ENCODE measurements around the gene IGSF9B.

IGSF9B gene

DNA sequence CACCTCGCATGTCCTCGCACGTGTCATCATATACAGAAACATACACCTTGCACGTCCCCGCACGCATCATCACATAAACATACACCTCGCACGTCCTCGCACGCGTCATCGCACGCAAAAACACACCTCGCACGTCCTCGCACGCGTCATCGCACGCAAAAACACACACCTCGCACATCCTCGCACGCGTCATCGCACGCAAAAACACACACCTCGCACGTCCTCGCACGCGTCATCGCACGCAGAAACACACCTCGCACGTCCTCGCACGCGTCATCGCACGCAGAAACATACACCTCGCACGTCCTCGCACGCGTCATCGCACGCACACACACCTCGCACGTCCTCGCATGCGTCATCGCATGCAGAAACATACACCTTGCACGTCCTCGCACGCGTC lies 16.7 kb downstream of the IGSF9B start:
- no peaks in the 10 kb centered on the region for H3K9me3 ChIP-seq (ENCODE audit: control insufficient read depth, low read length)
- H3K27me3 ChIP-seq (ENCODE audit: control insufficient read depth, insufficient read depth, low read length): no peaks in the 10 kb centered on the region
- H2AFZ ChIP-seq: no peak overlapping the region
- H3K79me2 ChIP-seq: no peaks in the 10 kb centered on the region
- no peaks in the 10 kb centered on the region for H3K36me3 ChIP-seq (ENCODE audit: control insufficient read depth, insufficient read depth, low read length)
- H3K4me2 ChIP-seq (ENCODE audit: low read length): no peak overlapping the region
- no peak overlapping the region for H3K27ac ChIP-seq
- H3K4me1 ChIP-seq: peaks cover 9% of the 10 kb centered on the region
- H3K4me3 ChIP-seq (ENCODE audit: low read depth, low read length): no peak overlapping the region
- TF ChIP-seq, protein P1, sequence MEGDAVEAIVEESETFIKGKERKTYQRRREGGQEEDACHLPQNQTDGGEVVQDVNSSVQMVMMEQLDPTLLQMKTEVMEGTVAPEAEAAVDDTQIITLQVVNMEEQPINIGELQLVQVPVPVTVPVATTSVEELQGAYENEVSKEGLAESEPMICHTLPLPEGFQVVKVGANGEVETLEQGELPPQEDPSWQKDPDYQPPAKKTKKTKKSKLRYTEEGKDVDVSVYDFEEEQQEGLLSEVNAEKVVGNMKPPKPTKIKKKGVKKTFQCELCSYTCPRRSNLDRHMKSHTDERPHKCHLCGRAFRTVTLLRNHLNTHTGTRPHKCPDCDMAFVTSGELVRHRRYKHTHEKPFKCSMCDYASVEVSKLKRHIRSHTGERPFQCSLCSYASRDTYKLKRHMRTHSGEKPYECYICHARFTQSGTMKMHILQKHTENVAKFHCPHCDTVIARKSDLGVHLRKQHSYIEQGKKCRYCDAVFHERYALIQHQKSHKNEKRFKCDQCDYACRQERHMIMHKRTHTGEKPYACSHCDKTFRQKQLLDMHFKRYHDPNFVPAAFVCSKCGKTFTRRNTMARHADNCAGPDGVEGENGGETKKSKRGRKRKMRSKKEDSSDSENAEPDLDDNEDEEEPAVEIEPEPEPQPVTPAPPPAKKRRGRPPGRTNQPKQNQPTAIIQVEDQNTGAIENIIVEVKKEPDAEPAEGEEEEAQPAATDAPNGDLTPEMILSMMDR (IDR thresholded peaks at IDR 0.05): no peak
- H3K9ac ChIP-seq: no peak overlapping the region

DNA sequence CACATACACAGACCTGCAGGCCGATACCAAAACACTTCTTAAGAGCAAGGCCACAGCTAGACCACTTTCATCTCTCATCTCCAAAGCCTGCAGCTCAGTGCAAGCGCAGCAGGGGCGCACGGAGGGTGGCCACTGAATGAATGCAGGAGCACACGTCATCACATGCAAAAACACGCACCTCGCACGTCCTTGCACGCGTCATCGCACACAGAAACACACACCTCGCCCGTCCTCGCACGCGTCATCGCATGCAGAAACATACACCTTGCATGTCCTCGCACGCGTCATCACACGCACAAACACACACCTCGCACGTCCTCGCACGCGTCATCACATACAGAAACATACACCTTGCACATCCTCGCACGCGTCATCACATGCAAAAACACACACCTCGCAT lies 17.2 kb downstream of the IGSF9B start:
- Histone ChIP-seq H3K27ac (no peak overlapping the region), H3K9me3 (ENCODE audit: control insufficient read depth, low read length) (no peaks in the 10 kb centered on the region), H3K4me1 (peaks cover 9% of the 10 kb centered on the region), H3K4me2 (ENCODE audit: low read length) (no peak overlapping the region), H3K4me3 (ENCODE audit: low read depth, low read length) (no peak overlapping the region), H3K79me2 (no peaks in the 10 kb centered on the region), H3K27me3 (ENCODE audit: control insufficient read depth, insufficient read depth, low read length) (no peaks in the 10 kb centered on the region), H2AFZ (no peak overlapping the region), H3K36me3 (ENCODE audit: control insufficient read depth, insufficient read depth, low read length) (no peaks in the 10 kb centered on the region), H3K9ac (no peak overlapping the region)
- TF ChIP-seq, protein P1 (IDR thresholded peaks at IDR 0.05): no peak

DNA sequence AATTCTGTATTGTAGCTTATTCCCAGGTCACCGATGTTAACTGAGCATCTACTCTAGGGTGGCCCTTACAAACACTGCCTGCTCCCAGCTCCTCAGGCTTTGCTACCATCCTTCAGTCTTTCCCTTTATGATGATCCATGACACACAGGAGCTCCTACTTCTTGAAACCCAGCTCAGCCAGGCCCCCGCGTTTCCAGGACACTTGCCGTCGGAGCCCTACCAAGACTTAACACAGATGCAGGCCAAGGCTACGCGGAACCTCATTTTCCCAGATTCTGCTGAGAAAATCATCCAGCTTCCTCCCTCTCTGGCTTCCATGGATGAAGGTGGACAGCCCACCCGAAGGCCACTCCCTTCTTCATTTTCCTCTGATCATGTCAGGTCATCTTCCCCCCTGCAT lies 18.6 kb downstream of the IGSF9B start:
- Histone ChIP-seq H2AFZ (no peak overlapping the region), H3K36me3 (ENCODE audit: control insufficient read depth, insufficient read depth, low read length) (no peaks in the 10 kb centered on the region), H3K4me1 (peaks cover 9% of the 10 kb centered on the region), H3K4me3 (ENCODE audit: low read depth, low read length) (no peak overlapping the region), H3K9me3 (ENCODE audit: control insufficient read depth, low read length) (no peaks in the 10 kb centered on the region), H3K79me2 (no peaks in the 10 kb centered on the region), H3K4me2 (ENCODE audit: low read length) (no peak overlapping the region), H3K27me3 (ENCODE audit: control insufficient read depth, insufficient read depth, low read length) (no peaks in the 10 kb centered on the region), H3K27ac (no peak overlapping the region), H3K9ac (no peak overlapping the region)
- TF ChIP-seq, protein P1 (IDR thresholded peaks at IDR 0.05): no peak

DNA sequence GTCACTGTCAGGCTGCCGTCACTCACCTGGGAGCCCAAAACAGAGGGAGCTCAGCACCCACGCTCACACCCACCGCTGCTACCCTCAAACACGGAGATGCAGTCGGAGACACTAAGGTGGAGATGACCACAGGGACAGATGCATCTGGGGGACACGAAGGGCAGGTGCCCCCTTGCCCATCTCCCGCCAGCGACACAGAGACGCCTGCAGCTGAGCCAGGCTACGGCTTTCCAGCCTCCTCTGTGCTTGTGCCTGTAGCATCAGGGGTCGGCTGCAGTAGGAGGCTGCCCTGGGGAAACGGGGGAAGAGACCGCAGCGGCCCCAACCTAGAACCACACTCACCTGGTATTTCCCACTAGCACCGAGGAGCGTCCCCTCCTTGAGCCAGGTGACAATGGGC lies 19.3 kb downstream of the IGSF9B start:
- TF ChIP-seq, protein P1 (IDR thresholded peaks at IDR 0.05): no peak
- Histone ChIP-seq H3K9ac (no peak overlapping the region), H3K9me3 (ENCODE audit: control insufficient read depth, low read length) (no peaks in the 10 kb centered on the region), H2AFZ (no peak overlapping the region), H3K4me2 (ENCODE audit: low read length) (no peak overlapping the region), H3K27me3 (ENCODE audit: control insufficient read depth, insufficient read depth, low read length) (no peaks in the 10 kb centered on the region), H3K4me1 (peaks cover 9% of the 10 kb centered on the region), H3K27ac (peak overlapping the region; percentile 66), H3K79me2 (no peaks in the 10 kb centered on the region), H3K4me3 (ENCODE audit: low read depth, low read length) (no peak overlapping the region), H3K36me3 (ENCODE audit: control insufficient read depth, insufficient read depth, low read length) (no peaks in the 10 kb centered on the region)

DNA sequence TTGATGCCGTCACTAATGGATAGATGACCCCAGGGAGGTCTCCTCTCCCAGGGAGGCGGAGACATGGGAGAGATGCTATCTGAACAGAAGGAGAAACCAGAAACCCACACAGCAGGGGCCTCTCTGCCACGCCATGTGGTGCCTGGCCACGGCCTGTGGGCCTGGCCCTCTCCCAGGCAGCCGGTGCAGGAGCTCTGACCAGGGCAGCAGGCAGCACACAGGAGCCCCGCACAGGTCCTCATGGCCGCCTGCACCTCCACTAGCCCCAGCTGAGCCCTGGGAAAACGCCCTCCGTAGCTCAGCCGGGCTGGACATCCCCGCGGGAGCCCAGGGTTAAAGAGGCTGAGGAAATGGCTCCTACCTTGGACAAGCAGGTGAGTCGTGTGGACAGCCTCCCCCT lies 19.8 kb downstream of the IGSF9B start:
- Histone ChIP-seq H2AFZ (no peak overlapping the region), H3K9ac (no peak overlapping the region), H3K4me3 (ENCODE audit: low read depth, low read length) (no peak overlapping the region), H3K27me3 (ENCODE audit: control insufficient read depth, insufficient read depth, low read length) (no peaks in the 10 kb centered on the region), H3K27ac (peak overlapping the region; percentile 66), H3K36me3 (ENCODE audit: control insufficient read depth, insufficient read depth, low read length) (no peaks in the 10 kb centered on the region), H3K4me2 (ENCODE audit: low read length) (no peak overlapping the region), H3K79me2 (no peaks in the 10 kb centered on the region), H3K4me1 (peaks cover 9% of the 10 kb centered on the region), H3K9me3 (ENCODE audit: control insufficient read depth, low read length) (no peaks in the 10 kb centered on the region)
- TF ChIP-seq, protein P1 (IDR thresholded peaks at IDR 0.05): no peak
